Effector memory CD8-positive, alpha-beta T cell (primary cell): ENCODE measurements around the gene AGBL2.
"Not testable (repeated sequence)": the region's sequence is repeated elsewhere in the genome, so short reads cannot be mapped to it uniquely, and the experiment has no call there.

Experiments used
- ATAC-seq: fragments of 150-1000 bp; cut with Tn5 transposase; replicated peaks from 2 replicates; pipeline ENCODE4 v1.10.0; 2021; ENCODE audit warnings: mild to moderate bottlenecking, moderate library complexity
- DNase-seq, 3 experiments: peaks; one replicate each; pipeline ENCODE4 v3.0.0; 2021
- H3K27ac Mint-ChIP-seq, 2 donors: one replicate each; pipeline ENCODE4 v1.8.0; 2022; ENCODE audit warnings: mild to moderate bottlenecking in 2 of 2, mixed read lengths in 2 of 2, moderate library complexity in 2 of 2
- H3K27me3 Mint-ChIP-seq, 2 donors: one replicate each; pipeline ENCODE4 v1.8.0; 2022; ENCODE audit warnings: mixed read lengths in 2 of 2
- H3K36me3 Mint-ChIP-seq: one replicate; pipeline ENCODE4 v1.8.0; 2022; ENCODE audit warnings: mild to moderate bottlenecking, moderate library complexity, mixed read lengths; ENCODE audit not compliant: insufficient read depth
- H3K4me1 Mint-ChIP-seq, 2 donors: one replicate each; pipeline ENCODE4 v1.8.0; 2022; ENCODE audit warnings: low read depth in 2 of 2, mixed read lengths in 2 of 2
- H3K4me3 Mint-ChIP-seq, 2 donors: one replicate each; pipeline ENCODE4 v1.8.0; 2022; ENCODE audit warnings: mild to moderate bottlenecking in 2 of 2, mixed read lengths in 2 of 2, moderate library complexity in 2 of 2
- H3K9me3 Mint-ChIP-seq, 2 donors: one replicate each; pipeline ENCODE4 v1.8.0; 2022; ENCODE audit warnings: mixed read lengths in 2 of 2

Gene AGBL2

GRCh38 chr11:47723041-47723440 is 7.9 kb upstream of the AGBL2 start:
- H3K4me3 Mint-ChIP-seq: no peak overlapping the region
- H3K9me3 Mint-ChIP-seq: no peaks in the 10 kb centered on the region
- peak overlapping the region in 1 of 2 donors; percentile 23 for H3K27ac Mint-ChIP-seq
- H3K4me1 Mint-ChIP-seq: peaks cover 0 to 3% of the 10 kb centered on the region in 2 donors
- H3K27me3 Mint-ChIP-seq: no peaks in the 10 kb centered on the region
- ATAC-seq: no peak
- DNase-seq: no peak
- peaks cover 100% of the 10 kb centered on the region for H3K36me3 Mint-ChIP-seq

DNA sequence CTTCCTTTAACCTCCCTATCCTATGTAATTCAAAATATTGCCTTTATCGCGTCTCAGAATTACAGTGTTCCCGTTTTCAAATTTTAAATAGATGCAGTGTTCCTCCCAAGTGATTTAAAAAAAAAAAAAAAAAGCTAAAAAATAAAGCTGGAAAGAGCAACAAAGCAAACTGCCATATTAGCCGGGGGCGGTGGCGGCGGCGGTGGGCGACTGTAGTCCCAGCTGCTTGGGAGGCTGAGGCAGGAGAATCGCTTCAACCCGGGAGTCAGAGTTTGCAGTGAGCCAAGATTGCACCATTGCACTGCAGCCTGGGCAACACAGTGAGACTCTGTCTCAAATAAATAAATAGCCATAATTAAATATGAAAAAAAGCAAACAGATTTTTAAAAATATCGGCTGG is 5.5 kb upstream of the AGBL2 start:
- Mint-ChIP-seq H3K27ac (no peak overlapping the region), H3K4me1 (peaks cover 0 to 4% of the 10 kb centered on the region in 2 donors), H3K27me3 (no peaks in the 10 kb centered on the region), H3K36me3 (peaks cover 90% of the 10 kb centered on the region), H3K4me3 (no peak overlapping the region), H3K9me3 (no peaks in the 10 kb centered on the region)
- DNase-seq: no peak
- no peak for ATAC-seq

DNA sequence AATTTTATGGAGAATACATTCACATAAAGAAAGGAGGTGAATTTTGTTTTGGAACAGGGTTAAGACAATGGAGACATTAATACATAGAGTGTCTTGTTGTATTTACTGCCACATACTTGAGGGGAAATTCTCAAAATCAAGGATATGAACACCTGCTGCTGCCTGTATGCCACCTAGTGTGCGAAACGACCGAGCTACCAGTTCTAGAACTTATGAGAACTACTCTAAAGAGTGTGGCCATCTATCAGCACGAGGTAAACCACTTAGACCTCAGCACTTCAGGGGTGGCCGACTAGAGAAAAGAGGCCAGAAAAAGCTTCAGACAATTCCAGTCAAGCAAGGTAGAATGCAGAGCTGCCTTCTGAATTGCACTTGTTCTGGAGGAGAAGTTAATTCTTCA is 1.5 kb upstream of the AGBL2 start:
- Mint-ChIP-seq H3K36me3 (peaks cover 58% of the 10 kb centered on the region), H3K9me3 (no peaks in the 10 kb centered on the region), H3K27me3 (no peaks in the 10 kb centered on the region), H3K4me1 (peaks cover 13 to 17% of the 10 kb centered on the region in 2 donors), H3K4me3 (no peak overlapping the region), H3K27ac (peak overlapping the region; percentile 41 to 98)
- DNase-seq (no peak), ATAC-seq (no peak)

- H3K27me3 Mint-ChIP-seq: no peaks in the 10 kb centered on the region
- ATAC-seq: peak; percentile 7
- H3K4me1 Mint-ChIP-seq: peaks cover 13 to 17% of the 10 kb centered on the region in 2 donors
- peak overlapping the region; percentile 98 to 99 for H3K27ac Mint-ChIP-seq
- H3K4me3 Mint-ChIP-seq: peak overlapping the region; percentile 97 to 98
- peaks cover 38% of the 10 kb centered on the region for H3K36me3 Mint-ChIP-seq
- no peaks in the 10 kb centered on the region for H3K9me3 Mint-ChIP-seq
- peak; percentile 1 to 17 (median 2) for DNase-seq
Measured at GRCh38 chr11:47714554-47715081, 551 bp downstream of the AGBL2 start.

GRCh38 chr11:47711816-47712215 is 3.4 kb downstream of the AGBL2 start:
- no peaks in the 10 kb centered on the region for H3K9me3 Mint-ChIP-seq
- H3K4me1 Mint-ChIP-seq: peaks cover 13 to 17% of the 10 kb centered on the region in 2 donors
- no peaks in the 10 kb centered on the region for H3K27me3 Mint-ChIP-seq
- peaks cover 10% of the 10 kb centered on the region for H3K36me3 Mint-ChIP-seq
- no peak overlapping the region for H3K4me3 Mint-ChIP-seq
- ATAC-seq: no peak
- H3K27ac Mint-ChIP-seq: no peak overlapping the region
- DNase-seq: no peak

GRCh38 chr11:47711225-47711624 is 3.9 kb downstream of the AGBL2 start:
- H3K27me3 Mint-ChIP-seq: no peaks in the 10 kb centered on the region
- peaks cover 13 to 17% of the 10 kb centered on the region in 2 donors for H3K4me1 Mint-ChIP-seq
- no peak overlapping the region for H3K27ac Mint-ChIP-seq
- ATAC-seq: no peak
- H3K36me3 Mint-ChIP-seq: peaks cover 10% of the 10 kb centered on the region
- H3K9me3 Mint-ChIP-seq: no peaks in the 10 kb centered on the region
- no peak for DNase-seq
- no peak overlapping the region for H3K4me3 Mint-ChIP-seq

DNA sequence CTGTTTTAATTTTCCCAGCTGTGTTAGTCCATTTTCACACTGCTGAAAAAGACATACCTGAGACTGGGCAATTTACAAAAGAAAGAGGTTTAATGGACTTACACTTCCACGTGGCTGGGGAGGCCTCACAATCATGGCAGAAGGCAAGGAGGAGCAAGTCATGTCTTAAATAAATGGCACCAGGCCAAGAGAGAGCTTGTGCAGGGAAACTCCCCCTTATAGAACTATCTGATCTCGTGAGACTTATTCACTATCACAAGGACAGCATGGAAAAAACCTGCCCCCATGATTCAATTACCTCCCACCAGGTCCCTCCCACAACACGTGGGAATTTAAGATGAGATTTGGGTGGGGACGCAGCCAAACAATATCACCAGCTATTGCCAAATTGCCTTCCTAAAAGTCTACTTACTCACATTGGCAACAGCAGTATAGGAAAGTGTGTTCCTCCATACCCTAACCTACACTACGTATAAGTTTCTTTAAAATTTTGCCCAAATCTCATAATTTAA is 7.8 kb downstream of the AGBL2 start:
- H3K4me1 Mint-ChIP-seq, DNase-seq, H3K27me3 Mint-ChIP-seq, H3K9me3 Mint-ChIP-seq, ATAC-seq, H3K36me3 Mint-ChIP-seq, H3K4me3 Mint-ChIP-seq, H3K27ac Mint-ChIP-seq: not testable (repeated sequence)

DNA sequence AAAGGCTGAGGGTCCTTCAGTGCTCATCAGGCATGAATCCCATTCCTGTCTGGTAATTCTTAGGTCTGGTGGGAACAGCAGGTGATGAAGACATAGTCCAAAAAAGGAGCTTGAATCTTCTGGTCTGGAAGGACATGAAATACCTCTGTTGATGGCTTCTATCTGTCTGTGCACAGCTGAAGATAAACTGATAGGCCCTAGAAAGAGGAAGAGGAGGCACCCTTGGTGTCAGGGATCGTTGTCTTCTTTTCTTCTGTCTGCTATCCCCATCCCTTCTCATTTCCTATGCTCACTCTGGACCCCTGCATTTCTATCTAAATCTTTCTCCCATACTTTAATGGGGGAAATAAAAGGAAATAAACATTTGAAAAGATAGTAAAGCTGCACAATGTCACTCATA is 9.4 kb downstream of the AGBL2 start:
- no peaks in the 10 kb centered on the region for H3K4me1 Mint-ChIP-seq
- peaks cover 2% of the 10 kb centered on the region for H3K36me3 Mint-ChIP-seq
- H3K4me3 Mint-ChIP-seq: no peak overlapping the region
- H3K27ac Mint-ChIP-seq: peak overlapping the region in 1 of 2 donors; percentile 90
- H3K27me3 Mint-ChIP-seq: no peaks in the 10 kb centered on the region
- ATAC-seq (no peak), DNase-seq (no peak)
- no peaks in the 10 kb centered on the region for H3K9me3 Mint-ChIP-seq

DNA sequence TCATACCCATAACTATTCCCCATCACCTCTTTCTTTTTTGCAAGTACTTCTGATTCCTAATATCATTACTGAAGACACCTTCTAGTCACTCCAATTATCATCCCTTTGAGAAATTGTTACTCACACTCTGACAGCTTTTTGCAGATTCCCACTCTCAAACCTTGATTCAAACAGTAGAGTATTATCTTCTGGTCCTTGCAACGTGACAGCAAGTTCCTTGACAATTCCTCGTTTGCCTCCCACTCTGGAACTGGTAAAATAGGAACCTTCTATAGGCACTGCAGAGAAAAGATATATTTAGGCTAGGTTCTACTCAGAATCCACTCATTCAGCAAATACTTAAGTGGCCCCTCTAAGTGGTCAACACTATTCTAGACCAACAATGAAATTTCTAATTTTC is 23.2 kb downstream of the AGBL2 start:
- H3K27ac Mint-ChIP-seq: no peak overlapping the region
- H3K4me1 Mint-ChIP-seq: peaks cover 1 to 7% of the 10 kb centered on the region in 2 donors
- H3K9me3 Mint-ChIP-seq: no peaks in the 10 kb centered on the region
- DNase-seq (no peak), ATAC-seq (no peak)
- H3K36me3 Mint-ChIP-seq: peaks cover 3% of the 10 kb centered on the region
- H3K27me3 Mint-ChIP-seq: no peaks in the 10 kb centered on the region
- H3K4me3 Mint-ChIP-seq: no peak overlapping the region

- no peak overlapping the region for H3K4me3 Mint-ChIP-seq
- no peaks in the 10 kb centered on the region for H3K9me3 Mint-ChIP-seq
- no peak for DNase-seq
- H3K27me3 Mint-ChIP-seq: no peaks in the 10 kb centered on the region
- H3K27ac Mint-ChIP-seq: no peak overlapping the region
- H3K4me1 Mint-ChIP-seq: peaks cover 1 to 7% of the 10 kb centered on the region in 2 donors
- H3K36me3 Mint-ChIP-seq: no peaks in the 10 kb centered on the region
- ATAC-seq: no peak
Measured at GRCh38 chr11:47689480-47689879, 25.7 kb downstream of the AGBL2 start.

GRCh38 chr11:47688991-47689390 is 26.2 kb downstream of the AGBL2 start:
- ATAC-seq (no peak), DNase-seq (no peak)
- Mint-ChIP-seq H3K27ac (peak overlapping the region in 1 of 2 donors; percentile 16), H3K4me1 (peaks cover 1 to 7% of the 10 kb centered on the region in 2 donors), H3K36me3 (no peaks in the 10 kb centered on the region), H3K9me3 (no peaks in the 10 kb centered on the region), H3K27me3 (no peaks in the 10 kb centered on the region), H3K4me3 (no peak overlapping the region)

DNA sequence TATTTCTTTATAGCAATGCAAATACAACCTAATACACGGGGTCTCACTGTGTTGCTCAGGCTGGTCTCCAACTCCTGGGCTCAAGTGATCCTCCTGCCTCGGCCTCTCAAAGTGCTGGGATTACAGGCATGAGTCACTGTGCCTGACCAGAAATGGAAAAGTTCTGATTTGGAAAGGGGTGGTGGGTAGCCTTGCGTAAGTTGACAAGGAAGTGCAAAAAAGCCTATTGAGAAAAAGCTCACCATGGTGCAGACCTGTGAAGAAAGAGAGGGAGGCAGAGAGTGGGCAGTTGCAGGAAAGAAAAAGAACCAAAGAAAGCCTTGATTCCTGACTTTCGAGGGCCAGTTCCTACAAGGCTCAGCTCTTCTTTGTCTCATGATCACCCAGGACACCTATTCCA is 27.1 kb downstream of the AGBL2 start:
- Mint-ChIP-seq H3K4me1 (peaks cover 1 to 7% of the 10 kb centered on the region in 2 donors), H3K36me3 (no peaks in the 10 kb centered on the region), H3K27me3 (no peaks in the 10 kb centered on the region), H3K9me3 (no peaks in the 10 kb centered on the region), H3K4me3 (no peak overlapping the region), H3K27ac (peak overlapping the region in 1 of 2 donors; percentile 16)
- ATAC-seq: no peak
- no peak for DNase-seq

GRCh38 chr11:47686704-47687103 is 28.5 kb downstream of the AGBL2 start:
- H3K9me3 Mint-ChIP-seq, ATAC-seq, H3K27ac Mint-ChIP-seq, DNase-seq, H3K4me3 Mint-ChIP-seq, H3K4me1 Mint-ChIP-seq, H3K27me3 Mint-ChIP-seq, H3K36me3 Mint-ChIP-seq: not testable (repeated sequence)

- no peak overlapping the region for H3K4me3 Mint-ChIP-seq
- H3K27ac Mint-ChIP-seq: no peak overlapping the region
Measured at GRCh38 chr11:47686151-47686550, 29.0 kb downstream of the AGBL2 start.

More at GRCh38 chr11:47686151-47686550, 29.0 kb downstream of the AGBL2 start:
- Mint-ChIP-seq H3K4me1 (no peaks in the 10 kb centered on the region), H3K36me3 (no peaks in the 10 kb centered on the region), H3K9me3 (no peaks in the 10 kb centered on the region), H3K27me3 (no peaks in the 10 kb centered on the region)
- DNase-seq: no peak
- ATAC-seq: no peak
